Tibial artery (tissue), 4 donors: Measurements from ENCODE around the gene AKR1B15.
A peak's percentile ranks its signal among the peaks of the same experiment; 100 is the strongest.

Experiments
- DNase-seq, 2 donors: peaks; one replicate each; pipeline ENCODE4 v3.0.0-alpha.2; 2019
- H3K27ac ChIP-seq, 2 donors: fragments of 200-600 bp; sonication (generic) in 1 of 2; 1 replicate in 1 of 2; 2 replicates in 1 of 2; pipeline ENCODE4 v1.5.1; 2018 to 2019; ENCODE audit warnings: mild to moderate bottlenecking in 1 of 2
- H3K27me3 ChIP-seq, 2 donors: fragments of 200-600 bp; sonication (generic) in 1 of 2; one replicate each; pipeline versions ENCODE4 v1.5.1 to v1.6.0; 2016 to 2019
- H3K36me3 ChIP-seq, 3 donors: fragments of 200-600 bp; sonication (generic) in 2 of 3; one replicate each; pipeline ENCODE4 v1.5.1; 2016 to 2019; ENCODE audit warnings: mild to moderate bottlenecking in 2 of 3
- H3K4me1 ChIP-seq, 4 donors: fragments of 200-600 bp; sonication (generic) in 2 of 4; 1 replicate in 3 of 4; 2 replicates in 1 of 4; pipeline ENCODE4 v1.5.1; 2016 to 2019
- H3K4me3 ChIP-seq, 2 donors: fragments of 200-600 bp; sonication (generic) in 1 of 2; 1 replicate in 1 of 2; 2 replicates in 1 of 2; pipeline ENCODE4 v1.5.1; 2018 to 2019; ENCODE audit warnings: mild to moderate bottlenecking in 2 of 2
- H3K9me3 ChIP-seq, 3 donors: fragments of 200-600 bp; sonication (generic) in 1 of 3; one replicate each; pipeline ENCODE4 v1.5.1; 2016 to 2019
- intact Hi-C: fragments of 100-400 bp; cut with DNase I; formaldehyde crosslinking; loops from one replicate; pipeline ENCODE4 v1.15.0; 2023; ENCODE audit warnings: low total_unique reads
- TF ChIP-seq, protein P1 (sequence below), 2 experiments: fragments of 200-600 bp in 1 of 2; fragments of 450-650 bp in 1 of 2; IDR thresholded peaks; one replicate each; pipeline ENCODE4 v1.5.1; 2017 to 2019; ENCODE audit warnings: antibody characterized with exemption in 2 of 2, mild to moderate bottlenecking in 1 of 2, moderate library complexity in 1 of 2

Gene AKR1B15

DNA sequence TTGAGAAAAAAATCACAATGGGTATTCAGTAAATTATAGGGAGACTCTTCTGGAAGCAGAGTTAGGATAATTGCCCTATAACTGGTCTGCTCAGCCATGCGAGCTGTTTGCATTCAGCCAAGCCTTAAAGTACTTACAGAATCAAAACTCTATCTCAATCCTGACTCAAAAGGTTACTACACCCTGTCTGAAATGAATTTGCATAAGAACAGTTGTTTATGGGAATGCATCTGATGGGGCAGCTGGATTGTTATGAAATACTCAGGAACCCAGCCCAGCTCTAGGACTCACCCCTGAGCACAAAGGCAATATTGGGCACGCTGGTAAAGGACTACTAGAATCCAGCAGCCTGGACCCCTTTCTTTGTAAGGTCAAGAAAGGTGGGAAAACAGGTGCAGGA lies 38.8 kb downstream of the AKR1B15 start:
- Histone ChIP-seq H3K4me3 (no peak overlapping the region), H3K9me3 (no peaks in the 10 kb centered on the region), H3K4me1 (no peaks in the 10 kb centered on the region), H3K27ac (no peak overlapping the region), H3K36me3 (no peaks in the 10 kb centered on the region), H3K27me3 (no peaks in the 10 kb centered on the region)
- TF ChIP-seq, protein P1, sequence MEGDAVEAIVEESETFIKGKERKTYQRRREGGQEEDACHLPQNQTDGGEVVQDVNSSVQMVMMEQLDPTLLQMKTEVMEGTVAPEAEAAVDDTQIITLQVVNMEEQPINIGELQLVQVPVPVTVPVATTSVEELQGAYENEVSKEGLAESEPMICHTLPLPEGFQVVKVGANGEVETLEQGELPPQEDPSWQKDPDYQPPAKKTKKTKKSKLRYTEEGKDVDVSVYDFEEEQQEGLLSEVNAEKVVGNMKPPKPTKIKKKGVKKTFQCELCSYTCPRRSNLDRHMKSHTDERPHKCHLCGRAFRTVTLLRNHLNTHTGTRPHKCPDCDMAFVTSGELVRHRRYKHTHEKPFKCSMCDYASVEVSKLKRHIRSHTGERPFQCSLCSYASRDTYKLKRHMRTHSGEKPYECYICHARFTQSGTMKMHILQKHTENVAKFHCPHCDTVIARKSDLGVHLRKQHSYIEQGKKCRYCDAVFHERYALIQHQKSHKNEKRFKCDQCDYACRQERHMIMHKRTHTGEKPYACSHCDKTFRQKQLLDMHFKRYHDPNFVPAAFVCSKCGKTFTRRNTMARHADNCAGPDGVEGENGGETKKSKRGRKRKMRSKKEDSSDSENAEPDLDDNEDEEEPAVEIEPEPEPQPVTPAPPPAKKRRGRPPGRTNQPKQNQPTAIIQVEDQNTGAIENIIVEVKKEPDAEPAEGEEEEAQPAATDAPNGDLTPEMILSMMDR (IDR thresholded peaks at IDR 0.05), result no peak
- no peak for DNase-seq
- intact Hi-C loops, result no loop called here

- no peak overlapping the region for H3K27ac ChIP-seq
- DNase-seq, result no peak
- TF ChIP-seq, protein P1 (IDR thresholded peaks at IDR 0.05), result no peak
- intact Hi-C loops, result no loop called here
- H3K4me3 ChIP-seq, result no peak overlapping the region
- H3K4me1 ChIP-seq, result peaks cover 0 to 16% (median 8%) of the 10 kb centered on the region in 4 donors
- no peaks in the 10 kb centered on the region for H3K36me3 ChIP-seq
- no peaks in the 10 kb centered on the region for H3K9me3 ChIP-seq
- H3K27me3 ChIP-seq, result no peaks in the 10 kb centered on the region
Observed at GRCh38 chr7:134589491-134589941, 40.6 kb downstream of the AKR1B15 start.

- Histone ChIP-seq H3K27ac (peak overlapping the region; percentile 56 to 81), H3K36me3 (no peaks in the 10 kb centered on the region), H3K4me3 (no peak overlapping the region), H3K4me1 (peaks cover 0 to 23% (median 8%) of the 10 kb centered on the region in 4 donors), H3K9me3 (no peaks in the 10 kb centered on the region), H3K27me3 (no peaks in the 10 kb centered on the region)
- intact Hi-C loops, result no loop called here
- DNase-seq, result peak; percentile 79 to 89
- TF ChIP-seq, protein P1 (IDR thresholded peaks at IDR 0.05), result no peak
Observed at GRCh38 chr7:134593530-134594392, 44.9 kb downstream of the AKR1B15 start.

- peak overlapping the region in 1 of 2 donors; percentile 81 for H3K27ac ChIP-seq
- TF ChIP-seq, protein P1 (IDR thresholded peaks at IDR 0.05), result no peak
Observed at GRCh38 chr7:134594877-134595276, 46.0 kb downstream of the AKR1B15 start.

DNA sequence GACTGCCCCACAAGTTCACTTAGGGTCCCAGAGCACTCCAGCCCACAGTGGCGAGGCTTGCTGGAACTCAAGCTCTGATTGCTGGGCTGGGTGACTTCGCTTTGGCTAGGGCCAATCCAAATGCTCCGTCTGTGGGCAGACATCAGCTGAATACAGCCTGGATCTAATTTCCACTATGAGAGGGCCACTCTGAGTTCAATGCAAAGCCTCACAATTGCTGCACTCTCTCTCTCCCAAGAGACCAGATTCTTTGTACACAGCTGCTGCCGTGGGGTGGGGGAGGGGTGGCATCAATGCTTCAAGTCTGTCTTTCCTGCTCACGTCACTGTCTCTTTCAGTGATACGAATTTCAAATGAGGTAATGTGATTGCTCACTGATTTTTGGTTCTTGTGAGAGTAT lies 50.5 kb downstream of the AKR1B15 start:
- Histone ChIP-seq H3K36me3 (no peaks in the 10 kb centered on the region), H3K27me3 (no peaks in the 10 kb centered on the region), H3K27ac (no peak overlapping the region), H3K9me3 (no peaks in the 10 kb centered on the region), H3K4me3 (no peak overlapping the region), H3K4me1 (peaks cover 0 to 12% (median under 1%) of the 10 kb centered on the region in 4 donors)
- no peak for DNase-seq
- intact Hi-C loops, result no loop called here
- TF ChIP-seq, protein P1 (IDR thresholded peaks at IDR 0.05), result no peak

More at GRCh38 chr7:134594877-134595276, 46.0 kb downstream of the AKR1B15 start:
- Histone ChIP-seq H3K4me1 (peaks cover 0 to 23% (median 8%) of the 10 kb centered on the region in 4 donors), H3K36me3 (no peaks in the 10 kb centered on the region), H3K9me3 (no peaks in the 10 kb centered on the region), H3K4me3 (no peak overlapping the region), H3K27me3 (no peaks in the 10 kb centered on the region)
- intact Hi-C loops, result no loop called here
- no peak for DNase-seq
